HS-5 (cell line): ENCODE measurements around the gene SIK3.

Experiments used
- DNase-seq: peaks from one replicate; pipeline ENCODE4 v3.0.0-alpha.2; 2012; ENCODE audit warnings: low read depth

The SIK3 gene

GRCh38 chr11:116864531-116864930, 233.7 kb downstream of the SIK3 start:
- DNase-seq: no peak

- no peak for DNase-seq
Measured at GRCh38 chr11:116862951-116863350, 235.3 kb downstream of the SIK3 start.

GRCh38 chr11:116862185-116862584, 236.0 kb downstream of the SIK3 start:
- DNase-seq: no peak

- peak; percentile 84 for DNase-seq
Measured at GRCh38 chr11:116861539-116861938, 236.7 kb downstream of the SIK3 start.

- no peak for DNase-seq
Measured at GRCh38 chr11:116860303-116860702, 237.9 kb downstream of the SIK3 start.

GRCh38 chr11:116859175-116859574, 239.1 kb downstream of the SIK3 start:
- DNase-seq: no peak

GRCh38 chr11:116857936-116858335, 240.3 kb downstream of the SIK3 start:
- DNase-seq: no peak

- DNase-seq: no peak
Measured at GRCh38 chr11:116857316-116857715, 240.9 kb downstream of the SIK3 start.

GRCh38 chr11:116856423-116856822, 241.8 kb downstream of the SIK3 start:
- DNase-seq: no peak

GRCh38 chr11:116855413-116855812, 242.8 kb downstream of the SIK3 start:
- DNase-seq: no peak

- DNase-seq: peak; percentile 90
Measured at GRCh38 chr11:116853461-116854073, 244.7 kb downstream of the SIK3 start.

- no peak for DNase-seq
Measured at GRCh38 chr11:116852261-116853031, 245.8 kb downstream of the SIK3 start.

GRCh38 chr11:116851626-116852025, 246.6 kb downstream of the SIK3 start:
- no peak for DNase-seq

- no peak for DNase-seq
Measured at GRCh38 chr11:116849486-116849885, 248.7 kb downstream of the SIK3 start.

GRCh38 chr11:116849060-116849459, 249.2 kb downstream of the SIK3 start:
- DNase-seq: no peak

GRCh38 chr11:116847612-116848011, 250.6 kb downstream of the SIK3 start:
- DNase-seq: no peak

GRCh38 chr11:116844722-116845121, 253.5 kb downstream of the SIK3 start:
- no peak for DNase-seq

GRCh38 chr11:116843661-116844060, 254.6 kb downstream of the SIK3 start:
- DNase-seq: no peak

GRCh38 chr11:116842909-116843308, 255.3 kb downstream of the SIK3 start:
- no peak for DNase-seq

- DNase-seq: no peak
Measured at GRCh38 chr11:116842117-116842516, 256.1 kb downstream of the SIK3 start.

GRCh38 chr11:116840746-116841296, 257.4 kb downstream of the SIK3 start:
- no peak for DNase-seq

- no peak for DNase-seq
Measured at GRCh38 chr11:116840224-116840745, 257.9 kb downstream of the SIK3 start.
